Medulla oblongata (tissue), 1 donor: ENCODE results near the gene NOXA1.

Source experiments
- DNase-seq: peaks from one replicate; pipeline ENCODE4 v3.0.0-alpha.2; 2015; ENCODE audit errors: extremely low spot score

The NOXA1 gene

GRCh38 chr9:137427454-137428310, 4.5 kb downstream of the NOXA1 start:
- no peak for DNase-seq

- DNase-seq = no peak
Measured at GRCh38 chr9:137428311-137428630, 5.1 kb downstream of the NOXA1 start.

GRCh38 chr9:137428841-137429545, 5.8 kb downstream of the NOXA1 start:
- DNase-seq = no peak

- no peak for DNase-seq
Measured at GRCh38 chr9:137429546-137429890, 6.3 kb downstream of the NOXA1 start.

- no peak for DNase-seq
Measured at GRCh38 chr9:137429974-137430722, 7.0 kb downstream of the NOXA1 start.

GRCh38 chr9:137430723-137431415, 7.7 kb downstream of the NOXA1 start:
- DNase-seq = no peak

GRCh38 chr9:137431416-137431931, 8.3 kb downstream of the NOXA1 start:
- no peak for DNase-seq

GRCh38 chr9:137432687-137433348, 9.6 kb downstream of the NOXA1 start:
- no peak for DNase-seq

GRCh38 chr9:137433349-137433915, 10.2 kb downstream of the NOXA1 start:
- DNase-seq = no peak

- DNase-seq = no peak
Measured at GRCh38 chr9:137433916-137434431, 10.8 kb downstream of the NOXA1 start.

- no peak for DNase-seq
Measured at GRCh38 chr9:137434498-137435380, 11.5 kb downstream of the NOXA1 start.

GRCh38 chr9:137435381-137435891, 12.2 kb downstream of the NOXA1 start:
- DNase-seq = no peak

- DNase-seq = no peak
Measured at GRCh38 chr9:137435980-137436760, 13.0 kb downstream of the NOXA1 start.

- DNase-seq = no peak
Measured at GRCh38 chr9:137436761-137437600, 13.8 kb downstream of the NOXA1 start.

- no peak for DNase-seq
Measured at GRCh38 chr9:137437691-137438590, 14.7 kb downstream of the NOXA1 start.

GRCh38 chr9:137438591-137439157, 15.5 kb downstream of the NOXA1 start:
- no peak for DNase-seq
